ENCODE data around the gene ZNF219. TPM values are rescaled to one million over a fixed set of nuclear protein-coding genes. Genes with fewer than 3 reads are reported as not detected.

ZNF219 gene
- total RNA-seq, 2 experiments from 2014 or later: 9.8 to 15.5 TPM

DNA sequence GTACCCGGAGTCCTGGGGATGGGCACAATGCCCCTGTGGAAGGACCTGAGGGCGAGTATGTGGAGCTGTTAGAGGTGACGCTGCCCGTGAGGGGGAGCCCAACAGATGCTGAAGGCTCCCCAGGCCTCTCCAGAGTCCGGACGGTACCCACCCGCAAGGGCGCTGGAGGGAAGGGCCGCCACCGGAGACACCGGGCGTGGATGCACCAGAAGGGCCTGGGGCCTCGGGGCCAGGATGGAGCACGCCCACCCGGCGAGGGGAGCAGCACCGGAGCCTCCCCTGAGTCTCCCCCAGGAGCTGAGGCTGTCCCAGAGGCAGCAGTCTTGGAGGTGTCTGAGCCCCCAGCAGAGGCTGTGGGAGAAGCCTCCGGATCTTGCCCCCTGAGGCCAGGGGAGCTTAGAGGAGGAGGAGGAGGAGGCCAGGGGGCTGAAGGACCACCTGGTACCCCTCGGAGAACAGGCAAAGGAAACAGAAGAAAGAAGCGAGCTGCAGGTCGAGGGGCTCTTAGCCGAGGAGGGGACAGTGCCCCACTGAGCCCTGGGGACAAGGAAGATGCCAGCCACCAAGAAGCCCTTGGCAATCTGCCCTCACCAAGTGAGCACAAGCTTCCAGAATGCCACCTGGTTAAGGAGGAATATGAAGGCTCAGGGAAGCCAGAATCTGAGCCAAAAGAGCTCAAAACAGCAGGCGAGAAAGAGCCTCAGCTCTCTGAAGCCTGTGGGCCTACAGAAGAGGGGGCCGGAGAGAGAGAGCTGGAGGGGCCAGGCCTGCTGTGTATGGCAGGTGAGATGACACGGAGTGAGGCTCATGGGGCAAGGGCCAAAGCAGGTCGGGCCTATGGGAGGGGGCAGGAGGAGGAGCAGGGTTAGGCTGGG is 23.8 kb downstream of the ZNF219 start:
- no peak for DNase-seq (ENCODE audit: low spot score)
- Histone ChIP-seq H3K9me3 (ENCODE audit: low read length) (no peaks in the 10 kb centered on the region), H3K4me3 (ENCODE audit: low read depth, low read length, poor library complexity, severe bottlenecking) (no peak overlapping the region), H4K20me1 (ENCODE audit: insufficient read depth, low read length) (no peaks in the 10 kb centered on the region), H3K4me2 (ENCODE audit: low read length) (no peak overlapping the region), H3K79me2 (ENCODE audit: insufficient read depth, low read depth, low read length) (no peaks in the 10 kb centered on the region), H2AFZ (ENCODE audit: low read length) (no peak overlapping the region), H3K36me3 (ENCODE audit: insufficient read depth, low read length) (no peaks in the 10 kb centered on the region), H3K4me1 (ENCODE audit: insufficient read depth, low read length, poor library complexity, severe bottlenecking) (peaks cover 30% of the 10 kb centered on the region), H3K27ac (ENCODE audit: low read depth, low read length, poor library complexity, severe bottlenecking) (no peak overlapping the region), H3K9me2 (ENCODE audit: insufficient read depth, low read length) (no peaks in the 10 kb centered on the region)
- no TSS peak for BruUV-seq (replicated peaks)
- intact Hi-C loops (cut with micrococcal nuclease; ENCODE audit: unreplicated experiment): no loop called here
- ChIA-PET CTCF (ENCODE audit: unreplicated experiment) (no interaction called here), POLR2A (no interaction called here)
- TF ChIP-seq, protein P1, sequence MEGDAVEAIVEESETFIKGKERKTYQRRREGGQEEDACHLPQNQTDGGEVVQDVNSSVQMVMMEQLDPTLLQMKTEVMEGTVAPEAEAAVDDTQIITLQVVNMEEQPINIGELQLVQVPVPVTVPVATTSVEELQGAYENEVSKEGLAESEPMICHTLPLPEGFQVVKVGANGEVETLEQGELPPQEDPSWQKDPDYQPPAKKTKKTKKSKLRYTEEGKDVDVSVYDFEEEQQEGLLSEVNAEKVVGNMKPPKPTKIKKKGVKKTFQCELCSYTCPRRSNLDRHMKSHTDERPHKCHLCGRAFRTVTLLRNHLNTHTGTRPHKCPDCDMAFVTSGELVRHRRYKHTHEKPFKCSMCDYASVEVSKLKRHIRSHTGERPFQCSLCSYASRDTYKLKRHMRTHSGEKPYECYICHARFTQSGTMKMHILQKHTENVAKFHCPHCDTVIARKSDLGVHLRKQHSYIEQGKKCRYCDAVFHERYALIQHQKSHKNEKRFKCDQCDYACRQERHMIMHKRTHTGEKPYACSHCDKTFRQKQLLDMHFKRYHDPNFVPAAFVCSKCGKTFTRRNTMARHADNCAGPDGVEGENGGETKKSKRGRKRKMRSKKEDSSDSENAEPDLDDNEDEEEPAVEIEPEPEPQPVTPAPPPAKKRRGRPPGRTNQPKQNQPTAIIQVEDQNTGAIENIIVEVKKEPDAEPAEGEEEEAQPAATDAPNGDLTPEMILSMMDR (conservative IDR thresholded peaks at IDR 0.05; ENCODE audit: low read length): no peak
- TF ChIP-seq EZH2phosphoT487 (IDR thresholded peaks at IDR 0.05; ENCODE audit: borderline replicate concordance, low read depth, low read length): no peak

DNA sequence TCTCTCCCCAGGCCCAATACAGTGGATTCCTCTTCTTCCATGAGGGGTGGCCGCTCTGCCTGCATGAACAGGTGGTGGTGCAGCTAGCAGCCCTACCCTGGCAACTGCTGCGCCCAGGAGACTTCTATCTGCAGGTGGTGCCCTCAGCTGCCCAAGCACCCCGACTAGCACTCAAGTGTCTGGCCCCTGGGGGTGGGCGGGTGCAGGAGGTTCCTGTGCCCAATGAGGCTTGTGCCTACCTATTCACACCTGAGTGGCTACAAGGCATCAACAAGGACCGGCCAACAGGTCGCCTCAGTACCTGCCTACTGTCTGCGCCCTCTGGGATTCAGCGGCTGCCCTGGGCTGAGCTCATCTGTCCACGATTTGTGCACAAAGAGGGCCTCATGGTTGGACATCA is 24.5 kb downstream of the ZNF219 start:
- Histone ChIP-seq H3K4me2 (ENCODE audit: low read length) (no peak overlapping the region), H2AFZ (ENCODE audit: low read length) (no peak overlapping the region), H3K9me3 (ENCODE audit: low read length) (no peaks in the 10 kb centered on the region), H3K36me3 (ENCODE audit: insufficient read depth, low read length) (no peaks in the 10 kb centered on the region), H4K20me1 (ENCODE audit: insufficient read depth, low read length) (no peaks in the 10 kb centered on the region), H3K9me2 (ENCODE audit: insufficient read depth, low read length) (no peaks in the 10 kb centered on the region), H3K4me3 (ENCODE audit: low read depth, low read length, poor library complexity, severe bottlenecking) (no peak overlapping the region), H3K79me2 (ENCODE audit: insufficient read depth, low read depth, low read length) (no peaks in the 10 kb centered on the region), H3K27ac (ENCODE audit: low read depth, low read length, poor library complexity, severe bottlenecking) (no peak overlapping the region), H3K4me1 (ENCODE audit: insufficient read depth, low read length, poor library complexity, severe bottlenecking) (peaks cover 36% of the 10 kb centered on the region)
- CTCF ChIA-PET (ENCODE audit: unreplicated experiment): no interaction called here
- intact Hi-C loops (cut with micrococcal nuclease; ENCODE audit: unreplicated experiment): no loop called here
- no peak for DNase-seq (ENCODE audit: low spot score)
- TF ChIP-seq EZH2phosphoT487 (IDR thresholded peaks at IDR 0.05; ENCODE audit: borderline replicate concordance, low read depth, low read length): no peak
- TF ChIP-seq, protein P1 (conservative IDR thresholded peaks at IDR 0.05; ENCODE audit: low read length): no peak
- POLR2A ChIA-PET: no interaction called here
- BruUV-seq (replicated peaks): no TSS peak

DNA sequence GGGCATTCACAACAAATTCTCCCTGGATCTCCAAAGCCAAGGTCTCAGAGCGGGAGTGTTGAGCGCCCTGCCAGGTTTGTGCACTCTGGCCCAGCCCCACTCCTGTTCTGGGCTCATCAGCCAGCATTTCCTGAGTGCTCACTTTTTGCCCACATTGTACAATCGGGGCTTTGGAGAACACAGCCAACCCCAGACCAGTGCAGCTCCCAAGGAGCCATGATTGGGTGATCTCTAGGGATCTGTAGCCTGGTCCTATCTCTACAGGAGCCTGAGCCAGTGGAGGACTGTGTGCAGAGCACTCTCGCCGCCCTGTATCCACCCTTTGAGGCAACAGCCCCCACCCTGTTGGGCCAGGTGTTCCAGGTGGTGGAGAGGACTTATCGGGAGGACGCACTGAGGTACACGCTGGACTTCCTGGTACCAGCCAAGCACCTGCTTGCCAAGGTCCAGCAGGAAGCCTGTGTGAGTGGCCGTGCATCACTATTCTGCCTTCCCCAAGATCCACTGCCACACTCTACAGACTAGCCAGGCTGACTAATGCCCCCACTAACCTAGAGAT is 25.6 kb downstream of the ZNF219 start:
- H3K36me3 ChIP-seq (ENCODE audit: insufficient read depth, low read length): no peaks in the 10 kb centered on the region
- no peaks in the 10 kb centered on the region for H4K20me1 ChIP-seq (ENCODE audit: insufficient read depth, low read length)
- no peak overlapping the region for H3K4me2 ChIP-seq (ENCODE audit: low read length)
- H3K9me2 ChIP-seq (ENCODE audit: insufficient read depth, low read length): no peaks in the 10 kb centered on the region
- POLR2A ChIA-PET: interaction anchor here (2.5 to 2.7 kb wide), 2 partner anchors 15 to 31 kb away, joined by 7 to 31 read pairs; no protein-coding TSS in a partner anchor
- DNase-seq (ENCODE audit: low spot score): no peak
- CTCF ChIA-PET (ENCODE audit: unreplicated experiment): interaction anchor here (1.5 kb wide), 1 partner anchor 23 kb away, joined by 7 read pairs; no protein-coding TSS in a partner anchor
- peaks cover 41% of the 10 kb centered on the region for H3K4me1 ChIP-seq (ENCODE audit: insufficient read depth, low read length, poor library complexity, severe bottlenecking)
- intact Hi-C loops (cut with micrococcal nuclease; ENCODE audit: unreplicated experiment): no loop called here
- no peaks in the 10 kb centered on the region for H3K9me3 ChIP-seq (ENCODE audit: low read length)
- H3K4me3 ChIP-seq (ENCODE audit: low read depth, low read length, poor library complexity, severe bottlenecking): no peak overlapping the region
- TF ChIP-seq, protein P1 (conservative IDR thresholded peaks at IDR 0.05; ENCODE audit: low read length): no peak
- no peak for TF ChIP-seq EZH2phosphoT487 (IDR thresholded peaks at IDR 0.05; ENCODE audit: borderline replicate concordance, low read depth, low read length)
- BruUV-seq (replicated peaks): no TSS peak
- no peak overlapping the region for H3K27ac ChIP-seq (ENCODE audit: low read depth, low read length, poor library complexity, severe bottlenecking)
- H2AFZ ChIP-seq (ENCODE audit: low read length): no peak overlapping the region
- H3K79me2 ChIP-seq (ENCODE audit: insufficient read depth, low read depth, low read length): no peaks in the 10 kb centered on the region
